Small intestine (tissue), 7 donors: Measurements from ENCODE around the gene SGO2. TPM values are rescaled to one million over a fixed set of nuclear protein-coding genes. Genes with fewer than 3 reads are reported as not detected.

Experiments used
- DNase-seq, 2 donors: peaks; one replicate each; pipeline versions ENCODE4 v3.0.0 to v3.0.0-alpha.2; 2013
- FAIRE-seq: peaks from 2 replicates; lab custom pipeline; 2012; peaks lifted over from hg19 to GRCh38; lab: Jason Lieb, UNC
- H3K27ac ChIP-seq, 3 donors: one replicate each; pipeline ENCODE4 v1.5.1; 2013; ENCODE audit warnings: low read length in 2 of 3, mild to moderate bottlenecking in 2 of 3, control low read depth in 1 of 3, inconsistent platforms in 1 of 3, low read depth in 1 of 3, moderate library complexity in 1 of 3
- H3K27me3 ChIP-seq, 3 donors: one replicate each; pipeline ENCODE4 v1.6.1; 2013; ENCODE audit warnings: low read length in 3 of 3, inconsistent platforms in 1 of 3; ENCODE audit not compliant: control insufficient read depth in 3 of 3, insufficient read depth in 3 of 3
- H3K36me3 ChIP-seq, 3 donors: one replicate each; pipeline ENCODE4 v1.6.1; 2013; ENCODE audit warnings: low read length in 3 of 3, inconsistent platforms in 1 of 3, low read depth in 1 of 3, mild to moderate bottlenecking in 1 of 3, moderate library complexity in 1 of 3; ENCODE audit not compliant: control insufficient read depth in 3 of 3, insufficient read depth in 2 of 3
- H3K4me1 ChIP-seq, 3 donors: one replicate each; pipeline ENCODE4 v1.6.1; 2013; ENCODE audit warnings: low read length in 2 of 3, inconsistent platforms in 1 of 3, low read depth in 1 of 3, mild to moderate bottlenecking in 1 of 3, moderate library complexity in 1 of 3; ENCODE audit not compliant: control insufficient read depth in 3 of 3, insufficient read depth in 2 of 3
- H3K4me3 ChIP-seq, 3 donors: one replicate each; pipeline ENCODE4 v1.5.1; 2013; ENCODE audit warnings: low read length in 3 of 3, control low read depth in 1 of 3, inconsistent platforms in 1 of 3, low read depth in 1 of 3, mild to moderate bottlenecking in 1 of 3, moderate library complexity in 1 of 3
- H3K9me3 ChIP-seq, 2 donors: one replicate each; pipeline ENCODE4 v1.6.1; 2013; ENCODE audit warnings: low read depth in 1 of 2, low read length in 1 of 2; ENCODE audit not compliant: control insufficient read depth in 2 of 2, insufficient read depth in 1 of 2
- WGBS, 3 donors: extraction: QIAGEN DNeasy Blood & Tissue Kit; methylation state at CpG; one replicate each; pipeline ENCODE4 v1.1.7; 2013; 5-methylcytosine and 5-hydroxymethylcytosine counted together
- polyA plus RNA-seq, 4 donors: library from polyadenylated mRNA; stranded (reverse) in 3 of 4; unstranded in 1 of 4; fragments of 200-250 nt in 3 of 4; fragments of 120-200 nt in 1 of 4; gene quantifications; one replicate each; pipeline versions ENCODE4 v1.2.1 to v1.2.3, GENCODE V29; 2013
- donor health status: healthy with polysubstance abuse.
- donor health status: control.
- donor health status: control.
- donor health status: Bipolar disorder and iron deficiency.
- donor health status: healthy.

SGO2 gene
- polyA plus RNA-seq, 4 donors, result 0.27 to 6.4 (median 3.2) TPM

DNA sequence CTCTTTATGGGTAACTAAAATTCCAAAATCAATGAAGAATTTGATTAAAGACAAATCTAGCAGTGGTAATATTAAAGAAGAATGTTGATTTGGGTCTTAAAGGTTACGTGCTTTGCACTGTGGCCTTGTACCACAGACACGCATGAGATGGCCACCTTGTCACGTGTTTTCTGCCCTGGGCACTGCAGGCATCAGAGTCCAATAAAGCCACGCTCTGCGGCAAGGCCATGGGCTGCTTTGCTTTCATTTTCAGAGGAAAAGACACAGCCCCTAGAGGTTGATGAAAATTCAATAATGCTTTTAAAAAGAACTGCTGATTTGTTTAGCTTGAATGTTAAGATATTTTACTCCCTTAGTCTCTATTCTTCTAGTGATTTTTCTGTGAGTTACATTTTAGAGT lies 90.2 kb downstream of the SGO2 start:
- no peaks in the 10 kb centered on the region for H3K4me1 ChIP-seq
- no peak overlapping the region for H3K27ac ChIP-seq

DNA sequence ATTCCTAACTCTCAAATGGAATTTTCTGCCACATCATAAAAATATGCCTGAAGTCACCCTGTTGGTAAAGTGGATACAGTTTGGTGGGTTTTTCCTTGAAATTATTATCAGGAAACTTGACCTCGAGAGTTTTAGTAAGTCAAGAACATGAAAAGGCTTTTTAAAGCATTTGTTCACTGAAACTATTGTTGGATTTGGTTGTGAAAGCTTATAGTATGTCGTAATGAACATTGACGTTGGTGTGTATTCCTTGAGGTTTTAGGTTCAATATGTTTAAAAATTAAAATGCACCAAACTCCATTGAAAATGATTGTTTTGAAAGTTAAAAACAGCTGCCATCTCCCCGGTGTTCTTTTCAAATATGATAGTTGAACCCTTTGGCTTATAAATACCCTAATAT lies 90.6 kb downstream of the SGO2 start:
- no peak for FAIRE-seq
- peaks cover 0 to 3% (median 0%) of the 10 kb centered on the region in 3 donors for H3K36me3 ChIP-seq
- 76 to 84% (median 77%) methylated on average over 4 of the region's 4 CpGs for WGBS, 3 donors
- DNase-seq, result peak in 1 of 2 donors; percentile 5
- H3K4me1 ChIP-seq, result no peaks in the 10 kb centered on the region
- no peak overlapping the region for H3K27ac ChIP-seq
- no peak overlapping the region for H3K4me3 ChIP-seq
- no peaks in the 10 kb centered on the region for H3K27me3 ChIP-seq
- no peaks in the 10 kb centered on the region for H3K9me3 ChIP-seq

More for the DNA sequence above, 90.2 kb downstream of the SGO2 start:
- DNase-seq (peak; percentile 32 to 84), FAIRE-seq (no peak)
- peaks cover 0 to 3% (median 0%) of the 10 kb centered on the region in 3 donors for H3K36me3 ChIP-seq
- H3K9me3 ChIP-seq, result no peaks in the 10 kb centered on the region
- H3K4me3 ChIP-seq, result no peak overlapping the region
- 29 to 57% (median 51%) methylated on average over 5 of the region's 5 CpGs for WGBS, 3 donors
- H3K27me3 ChIP-seq, result no peaks in the 10 kb centered on the region

DNA sequence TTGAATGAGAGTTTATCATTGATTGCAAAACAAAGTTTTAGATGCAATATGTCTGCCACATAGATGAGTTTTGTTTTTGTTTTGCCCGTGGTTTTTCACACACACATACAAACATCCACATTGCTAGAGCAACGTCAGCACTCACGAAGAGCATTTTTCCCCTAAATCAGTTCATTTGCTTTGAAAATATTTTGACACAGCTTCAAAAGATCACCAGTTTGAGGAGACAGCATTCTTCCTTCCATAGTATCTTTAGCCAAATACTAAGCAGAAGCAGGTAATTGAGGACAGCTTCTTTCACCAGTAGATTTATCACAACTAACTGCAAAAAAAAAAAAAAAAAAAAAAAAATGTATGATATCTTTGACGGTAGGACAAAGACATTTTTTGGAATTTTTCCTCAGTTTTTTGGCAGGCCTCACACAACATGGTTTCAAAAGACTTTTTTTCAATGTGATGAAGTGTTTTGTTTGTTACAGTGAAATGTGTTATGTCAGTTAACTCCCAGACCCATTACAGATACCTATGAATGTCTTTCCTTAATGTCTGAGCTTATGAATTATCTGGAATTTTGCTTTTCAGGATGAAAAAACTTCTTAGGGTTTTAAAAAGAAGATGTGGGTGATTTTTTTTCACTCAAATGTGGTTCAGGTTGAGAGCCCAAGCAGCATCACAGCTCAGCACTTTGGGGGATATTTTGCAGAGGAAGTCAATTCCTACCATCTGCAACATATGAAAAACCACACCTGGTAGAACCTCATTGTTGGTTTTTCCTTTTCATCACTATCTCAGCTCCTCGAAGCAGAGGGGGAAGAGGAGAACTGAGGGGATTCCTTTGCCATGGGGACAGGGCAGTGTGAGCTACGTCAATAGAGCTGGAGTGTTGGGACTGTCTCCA lies 91.4 kb downstream of the SGO2 start:
- DNase-seq, result no peak
- no peaks in the 10 kb centered on the region for H3K27me3 ChIP-seq
- peaks cover 0 to 3% (median 0%) of the 10 kb centered on the region in 3 donors for H3K36me3 ChIP-seq
- FAIRE-seq, result no peak
- no peaks in the 10 kb centered on the region for H3K4me1 ChIP-seq
- no peak overlapping the region for H3K4me3 ChIP-seq
- H3K27ac ChIP-seq, result no peak overlapping the region
- no peaks in the 10 kb centered on the region for H3K9me3 ChIP-seq
- WGBS, 3 donors, result 60 to 84% (median 67%) methylated on average over 6 of the region's 6 CpGs

DNA sequence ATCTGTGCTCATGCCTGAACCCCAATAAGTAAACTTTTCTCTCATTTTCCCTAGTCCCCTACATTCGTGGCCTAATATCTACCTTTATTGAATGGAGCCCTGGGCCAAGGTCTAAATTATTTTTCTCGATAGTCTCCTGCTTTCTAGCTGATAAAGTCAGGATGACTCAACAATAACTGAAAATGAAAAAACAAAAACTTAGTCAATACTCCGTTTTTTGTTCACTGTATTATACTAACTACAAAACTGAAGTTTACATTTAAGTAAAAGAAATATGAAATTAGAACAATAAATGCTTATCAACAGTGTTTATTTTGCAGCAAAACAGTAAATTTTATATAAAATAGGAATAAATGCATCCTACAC lies 92.0 kb downstream of the SGO2 start:
- Histone ChIP-seq H3K36me3 (peaks cover 0 to 3% (median 0%) of the 10 kb centered on the region in 3 donors), H3K4me3 (no peak overlapping the region), H3K27me3 (no peaks in the 10 kb centered on the region), H3K4me1 (no peaks in the 10 kb centered on the region), H3K9me3 (no peaks in the 10 kb centered on the region), H3K27ac (no peak overlapping the region)
- WGBS, 3 donors, result 32 to 49% (median 40%) methylated on average over 3 of the region's 3 CpGs
- FAIRE-seq (no peak), DNase-seq (no peak)

GRCh38 chr2:200618590-200619021 lies 92.6 kb downstream of the SGO2 start:
- no peaks in the 10 kb centered on the region for H3K4me1 ChIP-seq

DNA sequence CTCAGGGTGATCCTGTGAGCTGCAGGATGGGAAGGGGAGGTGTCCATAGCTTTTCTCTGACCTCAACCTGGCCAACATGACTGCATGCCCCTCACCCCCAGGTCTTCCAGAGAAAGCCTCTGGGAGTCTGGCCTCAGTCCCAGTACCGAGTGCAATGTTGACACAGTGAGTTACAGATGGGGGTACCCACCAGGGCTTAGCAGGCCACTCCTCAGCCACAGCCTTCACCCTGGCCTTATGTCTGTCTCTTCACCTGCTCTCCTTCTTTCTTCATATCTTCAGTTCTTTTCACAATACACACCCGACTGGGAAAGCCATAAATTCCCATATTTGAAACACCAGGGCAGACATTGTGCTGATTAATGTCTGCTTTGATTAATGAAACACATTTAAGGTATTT lies 93.3 kb downstream of the SGO2 start:
- WGBS, 3 donors, result 9 to 53% (median 24%) methylated on average over 2 of the region's 2 CpGs
- DNase-seq, result no peak
- Histone ChIP-seq H3K9me3 (no peaks in the 10 kb centered on the region), H3K4me1 (no peaks in the 10 kb centered on the region), H3K27me3 (no peaks in the 10 kb centered on the region), H3K4me3 (no peak overlapping the region), H3K36me3 (peaks cover 0 to 3% (median 0%) of the 10 kb centered on the region in 3 donors), H3K27ac (no peak overlapping the region)
- no peak for FAIRE-seq

More at GRCh38 chr2:200618590-200619021, 92.6 kb downstream of the SGO2 start:
- peak; percentile 12 to 51 for DNase-seq
- Histone ChIP-seq H3K9me3 (no peaks in the 10 kb centered on the region), H3K36me3 (peaks cover 0 to 3% (median 0%) of the 10 kb centered on the region in 3 donors), H3K27me3 (no peaks in the 10 kb centered on the region), H3K4me3 (no peak overlapping the region), H3K27ac (no peak overlapping the region)
- FAIRE-seq, result no peak
- 30 to 56% (median 54%) methylated on average over 3 of the region's 3 CpGs for WGBS, 3 donors

DNA sequence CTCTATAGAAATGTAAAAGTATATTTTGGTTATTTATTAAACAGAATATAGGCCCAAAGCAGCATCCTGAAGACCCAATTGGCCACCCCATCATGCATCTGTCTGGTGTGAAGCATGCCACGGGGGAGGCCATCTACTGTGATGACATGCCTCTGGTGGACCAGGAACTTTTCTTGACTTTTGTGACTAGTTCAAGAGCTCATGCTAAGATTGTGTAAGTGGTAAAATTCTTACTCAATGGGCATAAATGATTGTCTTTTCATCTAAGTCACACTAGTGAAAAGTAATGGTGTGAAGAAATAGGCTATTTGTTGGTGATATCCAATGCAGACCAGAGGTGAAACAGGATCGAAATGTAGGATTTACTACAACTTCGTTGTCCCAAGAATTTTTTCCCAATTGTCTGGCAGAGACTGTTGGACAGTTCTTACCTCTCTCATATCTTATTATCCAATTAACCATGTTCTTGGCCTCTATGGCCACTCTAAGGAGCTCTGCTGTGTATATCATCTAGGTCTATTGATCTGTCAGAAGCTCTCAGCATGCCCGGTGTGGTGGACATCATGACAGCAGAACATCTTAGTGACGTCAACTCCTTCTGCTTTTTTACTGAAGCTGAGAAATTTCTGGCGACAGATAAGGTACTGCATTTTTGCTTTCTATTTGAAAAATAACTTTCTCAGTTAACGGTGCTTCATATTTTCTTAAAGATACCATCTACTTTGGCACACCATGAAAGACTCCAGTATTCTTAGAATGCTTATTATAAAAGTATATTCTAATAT lies 94.8 kb downstream of the SGO2 start:
- Histone ChIP-seq H3K27me3 (no peaks in the 10 kb centered on the region), H3K36me3 (peaks cover 0 to 3% (median 0%) of the 10 kb centered on the region in 3 donors), H3K27ac (no peak overlapping the region), H3K4me3 (no peak overlapping the region), H3K9me3 (no peaks in the 10 kb centered on the region), H3K4me1 (peaks cover 0 to 5% (median 0%) of the 10 kb centered on the region in 3 donors)
- 92 to 95% (median 94%) methylated on average over 7 of the region's 7 CpGs for WGBS, 3 donors
- FAIRE-seq, result no peak
- DNase-seq, result no peak

DNA sequence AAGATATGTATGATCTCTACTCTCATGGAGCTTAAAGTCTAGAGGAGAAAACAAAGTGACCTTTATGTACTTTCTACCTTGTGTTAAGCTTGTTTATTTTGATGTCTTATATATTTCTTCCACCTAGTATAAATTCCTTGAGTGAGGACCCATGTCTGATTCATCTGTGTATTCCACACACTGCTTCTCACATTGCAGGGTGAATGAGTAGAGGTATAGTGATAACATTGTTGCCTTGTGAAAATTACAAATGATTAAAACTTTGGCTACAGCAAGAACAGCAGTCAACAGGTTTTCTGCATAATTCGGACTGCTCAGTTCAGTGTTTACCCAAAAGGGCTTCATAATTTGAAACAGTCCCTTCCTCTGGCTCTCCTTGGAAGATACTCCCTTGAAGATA lies 96.1 kb downstream of the SGO2 start:
- DNase-seq (no peak), FAIRE-seq (no peak)
- Histone ChIP-seq H3K4me1 (peaks cover 0 to 5% (median 0%) of the 10 kb centered on the region in 3 donors), H3K9me3 (no peaks in the 10 kb centered on the region), H3K27ac (no peak overlapping the region), H3K36me3 (peaks cover 0 to 3% (median 0%) of the 10 kb centered on the region in 3 donors), H3K27me3 (no peaks in the 10 kb centered on the region), H3K4me3 (no peak overlapping the region)
- 85 to 93% (median 86%) methylated on average over 1 of the region's 1 CpG for WGBS, 3 donors
